HG03457 (cell line): ENCODE results near the gene SLC9A9.
"Not testable (repeated sequence)": the region's sequence is repeated elsewhere in the genome, so short reads cannot be mapped to it uniquely, and the experiment has no call there.

Experiments
- ATAC-seq: cut with Tn5 transposase; IDR thresholded peaks from one replicate; pipeline ENCODE4 v1.9.1; 2021; ENCODE audit warnings: moderate number of reproducible peaks; ENCODE audit not compliant: unreplicated experiment

Gene SLC9A9

DNA sequence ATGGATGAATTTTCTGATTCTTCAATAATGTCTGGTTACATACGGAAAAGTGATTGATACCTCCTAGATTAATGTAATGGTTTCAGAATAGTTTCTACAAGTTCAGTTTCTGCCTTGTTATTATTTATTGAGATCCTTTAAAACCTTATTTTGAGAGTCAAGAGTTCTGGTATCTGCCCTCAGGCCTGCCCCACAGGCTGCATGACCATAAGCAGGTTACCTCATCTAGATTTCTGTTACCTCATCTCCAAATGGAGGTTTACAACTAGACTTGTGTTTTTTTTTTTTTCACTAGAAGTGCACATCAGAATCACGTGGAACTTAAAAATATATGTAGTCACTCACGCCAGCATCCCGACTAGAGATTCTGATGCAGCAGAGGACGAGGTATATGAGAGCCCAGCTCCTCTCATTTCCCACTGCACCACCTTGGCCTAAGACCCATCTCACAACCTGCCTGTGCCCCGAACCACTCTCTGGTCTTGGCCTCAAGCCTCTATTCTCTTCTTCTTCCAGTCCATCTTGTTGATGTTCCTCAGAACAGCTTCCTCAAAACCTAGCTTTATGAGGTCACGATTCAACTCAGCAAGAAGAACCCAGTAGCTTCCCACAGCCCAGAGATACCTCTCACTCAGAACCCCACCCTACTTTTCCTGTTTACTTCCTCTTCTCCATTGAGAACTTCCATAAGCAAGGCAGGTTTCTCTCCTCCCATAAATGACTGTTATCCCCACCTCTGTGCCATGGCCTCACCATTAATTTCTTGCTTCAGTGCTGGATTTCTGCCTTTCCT, 375.3 kb downstream of the SLC9A9 start:
- ATAC-seq = no peak

GRCh38 chr3:143471705-143472104, 376.6 kb downstream of the SLC9A9 start:
- no peak for ATAC-seq

DNA sequence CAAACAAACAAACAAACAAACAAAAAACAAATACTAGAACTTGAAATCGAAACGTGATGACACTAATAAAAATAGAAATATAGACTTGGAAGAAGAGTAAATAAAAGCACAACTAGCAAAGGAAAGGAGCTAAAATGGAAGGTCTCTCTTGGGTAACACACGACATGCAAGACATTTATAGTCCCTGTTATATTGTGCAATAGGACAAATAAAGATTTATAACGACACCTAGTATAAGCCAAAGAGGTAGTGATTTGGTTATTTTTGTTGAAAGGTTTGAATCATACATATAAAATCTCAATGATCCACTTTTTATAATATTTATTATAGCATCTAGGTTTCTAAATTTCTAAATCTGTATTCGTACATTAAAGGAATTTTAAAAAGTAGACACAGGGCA, 379.1 kb downstream of the SLC9A9 start:
- no peak for ATAC-seq

GRCh38 chr3:143465666-143466065, 382.6 kb downstream of the SLC9A9 start:
- no peak for ATAC-seq

DNA sequence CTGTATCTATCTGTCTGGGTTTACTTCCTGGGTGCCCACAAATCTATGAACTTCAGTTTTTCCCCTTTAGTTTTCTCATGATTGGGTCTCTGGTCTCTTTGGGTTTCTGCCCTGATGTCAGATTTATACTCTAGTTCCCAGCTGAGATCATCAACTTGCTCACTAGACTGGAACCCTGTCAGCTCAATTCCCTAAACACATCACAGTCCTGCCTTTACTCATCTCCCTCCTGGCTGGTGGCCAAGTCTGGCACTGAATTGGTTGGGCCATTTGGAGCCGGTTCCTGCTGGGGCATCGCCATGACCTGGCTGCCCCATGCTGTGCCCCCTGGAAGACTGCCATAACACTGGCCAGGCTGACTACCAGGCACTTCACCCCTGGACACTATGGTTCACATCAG, 383.4 kb downstream of the SLC9A9 start:
- ATAC-seq = peak; percentile 79

GRCh38 chr3:143455480-143455879, 392.8 kb downstream of the SLC9A9 start:
- ATAC-seq = no peak

DNA sequence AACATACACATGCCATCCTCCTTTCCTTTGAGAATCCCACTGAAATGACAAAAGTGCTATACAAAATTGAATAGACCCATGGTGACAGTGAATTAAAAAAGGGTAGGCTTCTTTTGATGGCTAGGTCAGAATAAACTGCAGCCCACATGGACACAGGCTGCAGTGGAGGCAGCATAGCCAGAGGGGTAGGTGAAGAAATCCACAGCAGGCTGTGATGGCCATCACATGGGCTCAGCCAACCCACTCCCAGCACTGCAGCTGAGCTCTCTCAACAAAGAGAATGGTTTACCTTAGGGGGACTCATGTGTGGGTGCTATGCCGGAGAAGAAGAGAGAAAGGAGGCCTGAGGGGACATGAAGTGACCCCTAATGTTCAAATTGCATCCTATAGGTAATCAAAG, 397.6 kb downstream of the SLC9A9 start:
- ATAC-seq = no peak

DNA sequence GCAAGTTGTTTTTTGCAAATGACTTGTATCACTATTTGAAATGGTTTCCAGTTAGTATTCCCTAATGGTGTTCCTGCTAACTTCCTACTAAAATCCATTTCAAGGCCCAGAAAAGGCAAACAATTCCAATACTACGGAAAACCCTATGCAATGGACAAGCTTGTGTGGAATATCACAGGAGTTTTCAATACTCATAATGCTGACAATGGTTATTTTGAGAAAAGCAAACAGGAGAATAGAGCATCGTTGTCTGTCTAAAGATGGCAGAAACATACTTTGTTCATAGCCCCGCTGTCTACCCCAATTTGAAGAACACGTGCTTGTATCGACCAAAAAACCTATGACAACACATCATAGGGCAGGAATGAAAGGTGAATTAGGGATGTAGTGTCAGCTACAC, 400.8 kb downstream of the SLC9A9 start:
- no peak for ATAC-seq

GRCh38 chr3:143445118-143445517, 403.1 kb downstream of the SLC9A9 start:
- ATAC-seq = peak; percentile 70

DNA sequence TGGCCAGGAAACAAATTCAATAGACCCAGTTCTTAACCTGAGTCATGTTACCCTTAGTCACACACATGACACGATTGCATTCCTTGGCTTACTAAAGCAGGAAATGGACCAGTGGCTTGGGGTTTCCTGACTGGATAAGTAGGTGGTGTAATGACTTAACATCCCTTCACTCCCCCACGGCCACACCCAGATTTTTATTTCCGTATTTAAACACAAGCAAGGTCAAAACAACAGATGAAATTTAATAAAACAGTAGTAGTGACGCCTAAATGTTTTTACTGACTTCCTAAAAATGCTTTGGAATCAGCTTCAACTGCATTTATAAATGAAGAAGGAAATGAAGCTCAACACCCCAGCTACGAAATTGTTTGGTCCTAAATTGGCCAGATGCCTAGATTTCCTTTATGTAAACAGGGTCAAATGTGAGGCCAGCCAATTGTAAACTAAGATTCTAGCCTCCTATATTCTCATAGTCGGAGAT, 404.4 kb downstream of the SLC9A9 start:
- no peak for ATAC-seq

GRCh38 chr3:143442814-143443447, 405.3 kb downstream of the SLC9A9 start:
- no peak for ATAC-seq

DNA sequence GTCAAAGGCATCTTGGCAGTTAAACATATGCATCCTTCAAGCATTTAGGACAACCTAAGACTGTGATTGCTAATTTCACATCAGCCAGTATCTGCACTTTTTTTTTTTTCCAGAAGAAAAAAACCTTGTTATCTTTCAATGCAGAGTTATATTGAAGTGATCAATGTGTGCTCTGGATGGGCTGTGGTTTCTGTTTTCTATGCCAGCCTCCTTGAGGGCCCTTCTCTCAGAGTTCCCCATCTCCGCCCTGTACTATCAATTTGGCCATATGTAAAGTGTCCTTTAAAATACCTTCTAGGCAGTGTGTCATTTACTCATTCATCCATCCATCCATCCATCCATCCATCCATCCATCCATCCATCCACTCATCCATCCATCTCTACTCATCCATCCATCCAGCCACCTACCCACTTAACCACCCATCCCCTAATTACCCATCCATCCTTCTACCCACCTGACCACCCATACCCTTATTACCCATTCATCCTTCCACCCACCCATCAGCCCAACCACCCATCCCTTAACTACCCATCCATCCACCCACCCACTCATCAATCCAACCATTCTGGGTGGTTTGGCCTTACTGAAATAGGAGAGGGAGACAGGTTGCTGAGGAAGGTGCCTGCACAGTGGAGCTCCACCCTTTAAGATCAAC, 406.6 kb downstream of the SLC9A9 start:
- ATAC-seq = no peak

DNA sequence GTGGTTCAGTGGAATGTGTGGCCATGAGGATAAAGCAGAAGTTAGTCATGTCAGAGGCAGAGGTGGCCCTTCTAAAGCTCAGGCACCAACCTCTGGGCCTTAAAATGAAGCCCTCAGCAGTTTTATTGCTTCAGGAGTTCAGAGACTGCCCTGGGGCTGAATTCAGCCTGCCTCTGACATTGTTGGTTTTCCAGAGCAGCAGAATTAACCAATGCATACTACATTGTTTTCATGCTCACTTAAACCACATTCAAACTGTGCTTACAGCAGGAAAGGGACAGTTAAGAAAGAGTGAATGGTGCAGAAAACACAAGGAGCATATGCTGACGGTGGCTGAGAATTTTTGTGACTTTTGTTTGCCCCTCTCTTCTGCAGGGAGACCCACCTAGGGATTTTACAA, 408.5 kb downstream of the SLC9A9 start:
- no peak for ATAC-seq

GRCh38 chr3:143437405-143437804, 410.9 kb downstream of the SLC9A9 start:
- no peak for ATAC-seq

DNA sequence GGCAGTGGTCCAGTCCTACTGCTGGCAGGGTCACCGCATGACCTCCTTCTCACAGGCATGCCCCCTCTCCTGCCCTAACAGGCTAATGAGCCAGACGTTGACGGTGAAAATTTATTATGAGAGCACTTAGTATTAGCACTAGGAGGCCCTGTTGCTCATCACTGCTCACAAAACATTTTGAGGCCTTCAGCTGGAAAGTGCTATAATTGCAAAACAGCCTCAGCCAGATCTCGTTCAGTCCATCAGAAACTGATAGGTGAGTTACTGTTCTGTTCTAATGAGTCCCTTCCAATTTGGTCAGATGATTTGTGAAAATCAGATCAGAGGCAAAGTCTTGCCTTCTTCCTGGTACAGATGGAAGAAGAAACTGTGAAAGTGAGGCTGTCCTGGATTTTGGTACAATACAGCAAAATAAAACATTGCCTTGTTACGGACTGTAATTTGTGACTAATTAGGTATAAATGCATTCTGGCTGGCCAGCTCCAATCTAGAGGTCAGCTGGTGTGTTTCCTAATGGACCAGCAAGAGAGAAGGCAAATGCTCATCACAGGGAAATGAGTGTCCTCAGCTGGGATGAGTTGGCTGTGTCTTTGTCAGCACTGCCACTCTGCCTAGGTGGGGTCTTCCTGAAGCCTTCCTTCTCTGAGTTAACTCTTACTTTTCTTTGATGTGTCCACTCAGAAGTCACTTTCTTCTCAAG, 411.9 kb downstream of the SLC9A9 start:
- ATAC-seq = no peak

DNA sequence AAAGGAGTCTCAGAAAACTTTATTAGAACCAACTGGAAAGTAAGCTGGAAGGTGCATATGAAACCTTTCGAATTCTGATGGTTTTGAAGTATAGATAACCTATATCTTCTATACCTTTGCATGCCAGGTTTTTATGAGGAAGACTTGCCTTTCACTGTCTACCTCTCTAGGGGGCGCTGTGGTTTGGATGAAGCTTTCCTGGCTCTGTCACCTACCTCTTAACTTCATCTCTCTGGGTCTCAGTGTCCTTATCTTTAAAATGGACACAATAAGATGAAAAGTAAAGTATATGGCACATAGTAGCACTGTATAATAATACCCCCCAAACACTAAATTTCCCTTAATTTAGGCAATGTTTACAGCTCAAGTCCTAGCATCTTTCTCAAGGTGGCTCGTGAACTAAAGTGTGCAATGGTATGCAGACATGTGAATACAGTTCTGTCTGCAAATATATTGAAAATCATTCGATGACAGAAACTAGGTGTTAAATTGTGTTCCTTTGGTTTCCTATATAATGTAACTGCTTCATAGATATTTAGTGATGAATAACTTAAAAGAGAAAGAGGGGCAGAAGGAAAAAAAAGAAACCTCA, 414.4 kb downstream of the SLC9A9 start:
- no peak for ATAC-seq

GRCh38 chr3:143431298-143431697, 417.0 kb downstream of the SLC9A9 start:
- ATAC-seq = not testable (repeated sequence)

DNA sequence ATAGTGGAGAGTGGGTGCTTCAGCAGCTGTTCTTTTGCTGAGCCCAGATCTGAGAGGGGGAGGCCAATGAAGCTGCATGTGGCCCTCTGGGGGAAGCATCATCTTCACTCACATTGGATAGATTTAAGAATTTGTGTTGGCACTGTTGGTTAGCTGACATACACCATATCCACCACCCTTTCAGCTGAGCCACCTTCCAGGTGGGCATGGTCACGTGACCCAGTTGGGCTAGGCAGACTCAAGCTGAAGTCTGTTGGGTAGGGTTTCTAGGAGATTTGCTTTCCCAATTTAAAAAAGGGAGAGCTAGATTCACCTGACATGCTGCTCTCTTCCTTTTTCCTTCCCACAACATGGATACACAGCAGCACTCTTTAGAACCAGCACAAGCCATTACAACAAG, 417.7 kb downstream of the SLC9A9 start:
- no peak for ATAC-seq

- no peak for ATAC-seq
Observed at GRCh38 chr3:143429628-143430514, 418.4 kb downstream of the SLC9A9 start.

DNA sequence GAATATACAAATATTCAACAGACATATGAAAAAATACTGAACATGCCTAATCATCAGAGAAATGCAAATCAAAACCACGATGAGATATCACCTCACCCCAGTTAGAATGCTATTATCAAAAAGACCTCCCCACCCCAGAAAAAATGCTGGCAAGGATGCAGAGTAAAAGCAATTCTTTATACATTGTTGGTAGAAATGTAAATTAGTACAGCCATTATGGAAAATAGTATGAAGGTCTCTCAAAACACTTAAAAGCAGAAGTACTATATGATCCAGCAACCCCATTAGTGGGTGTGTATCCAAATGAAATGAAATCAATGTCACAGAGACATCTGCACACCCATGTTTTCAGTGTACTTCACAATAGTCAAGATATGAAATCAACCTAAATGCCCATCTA, 420.0 kb downstream of the SLC9A9 start:
- ATAC-seq = no peak
